ENCODE results near the gene PDZD2.

GRCh38 chr5:31663519-31663918 lies 24.6 kb downstream of the PDZD2 start:
- TF ChIP-seq CTCF (IDR thresholded peaks at IDR 0.05) (no peak), POLR2A (IDR thresholded peaks at IDR 0.05) (no peak), POLR2AphosphoS5 (IDR thresholded peaks at IDR 0.05) (no peak), EP300 (IDR thresholded peaks at IDR 0.05) (no peak)

Data from sigmoid colon (tissue), 4 donors.